ENCODE measurements around the gene MMP23B.
"Not testable (repeated sequence)": the region's sequence is repeated elsewhere in the genome, so short reads cannot be mapped to it uniquely, and the experiment has no call there.

- TF ChIP-seq ZNF274 (IDR thresholded peaks at IDR 0.05; ENCODE audit: low read depth, low read length); YY1 (IDR thresholded peaks at IDR 0.05; ENCODE audit: insufficient read depth, insufficient read length); SUZ12 (IDR thresholded peaks at IDR 0.05; ENCODE audit: extremely low read depth, insufficient read depth, insufficient read length): not testable (repeated sequence)
Observed at GRCh38 chr1:1637479-1637875, 5.5 kb downstream of the MMP23B start.
